Measurements from ENCODE around the gene SYNPR. TPM values are rescaled to one million over a fixed set of nuclear protein-coding genes. Genes with fewer than 3 reads are reported as not detected.

SYNPR gene
- total and polyA plus RNA-seq, 11 donors, result 0.11 to 1.0 (median 0.41) TPM; not detected in 7

GRCh38 chr3:63497641-63498040, 219.5 kb downstream of the SYNPR start:
- Histone ChIP-seq H3K36me3 (no peaks in the 10 kb centered on the region), H3K27me3 (peaks cover 0 to 3% (median 0%) of the 10 kb centered on the region in 9 donors), H3K4me1 (no peaks in the 10 kb centered on the region), H3K27ac (no peak overlapping the region), H3K9me3 (no peaks in the 10 kb centered on the region), H3K4me3 (no peak overlapping the region)
- WGBS, 4 donors, result 75 to 91% (median 88%) methylated on average over 2 of the region's 2 CpGs
- ATAC-seq (no peak), DNase-seq (no peak)
- TF ChIP-seq POLR2A (IDR thresholded peaks at IDR 0.05) (no peak), CTCF (IDR thresholded peaks at IDR 0.05) (no peak)
- intact Hi-C loops (cut with DNase I), result no loop called here

GRCh38 chr3:63500196-63500595, 222.1 kb downstream of the SYNPR start:
- 82 to 87% (median 84%) methylated on average over 5 of the region's 5 CpGs for WGBS, 4 donors
- no peak overlapping the region for H3K27ac ChIP-seq
- no peaks in the 10 kb centered on the region for H3K4me1 ChIP-seq
- TF ChIP-seq CTCF (IDR thresholded peaks at IDR 0.05), result no peak
- no peak for TF ChIP-seq POLR2A (IDR thresholded peaks at IDR 0.05)
- no peak for ATAC-seq
- H3K9me3 ChIP-seq, result no peaks in the 10 kb centered on the region
- H3K27me3 ChIP-seq, result no peaks in the 10 kb centered on the region
- H3K36me3 ChIP-seq, result no peaks in the 10 kb centered on the region
- no peak for DNase-seq
- intact Hi-C loops (cut with DNase I), result no loop called here
- H3K4me3 ChIP-seq, result no peak overlapping the region

GRCh38 chr3:63508305-63508704, 230.2 kb downstream of the SYNPR start:
- Histone ChIP-seq H3K9me3 (no peaks in the 10 kb centered on the region), H3K27ac (no peak overlapping the region), H3K4me1 (no peaks in the 10 kb centered on the region), H3K4me3 (no peak overlapping the region), H3K27me3 (peaks cover 0 to 4% (median 0%) of the 10 kb centered on the region in 9 donors), H3K36me3 (no peaks in the 10 kb centered on the region)
- intact Hi-C loops (cut with DNase I), result no loop called here
- WGBS, 4 donors, result 47 to 65% (median 60%) methylated on average over 1 of the region's 1 CpG
- DNase-seq (no peak), ATAC-seq (no peak)
- TF ChIP-seq POLR2A (IDR thresholded peaks at IDR 0.05), result no peak
- no peak for TF ChIP-seq CTCF (IDR thresholded peaks at IDR 0.05)

DNA sequence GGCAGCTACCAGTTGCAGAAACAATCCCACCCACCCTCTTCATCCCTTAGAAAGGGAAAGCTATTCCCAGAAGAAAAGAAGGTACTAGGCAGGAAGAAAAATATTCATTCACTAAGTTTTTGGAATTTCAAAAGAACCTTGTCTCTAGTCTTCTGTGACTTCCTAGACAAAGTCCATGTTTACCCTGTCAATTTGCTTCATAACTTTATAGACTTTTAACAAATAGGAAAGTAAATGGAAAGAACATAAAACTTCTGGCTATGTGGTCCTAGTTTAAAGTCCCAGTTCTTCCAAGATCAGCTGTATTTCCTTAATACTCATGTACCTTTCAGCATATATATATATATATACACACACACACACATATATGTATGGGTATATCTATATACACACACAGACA, 230.7 kb downstream of the SYNPR start:
- intact Hi-C loops (cut with DNase I), result no loop called here
- TF ChIP-seq POLR2A (IDR thresholded peaks at IDR 0.05) (no peak), CTCF (IDR thresholded peaks at IDR 0.05) (no peak)
- Histone ChIP-seq H3K4me1 (no peaks in the 10 kb centered on the region), H3K27me3 (peaks cover 0 to 4% (median 0%) of the 10 kb centered on the region in 9 donors), H3K36me3 (no peaks in the 10 kb centered on the region), H3K9me3 (no peaks in the 10 kb centered on the region), H3K4me3 (no peak overlapping the region), H3K27ac (no peak overlapping the region)
- DNase-seq (no peak), ATAC-seq (no peak)

Data from heart left ventricle (tissue), 16 donors.